Prostate gland (tissue), 2 donors: Measurements from ENCODE around the gene RASGRP1. TPM values are rescaled to one million over a fixed set of nuclear protein-coding genes. Genes with fewer than 3 reads are reported as not detected.

ENCODE experiments used
- DNase-seq: peaks from one replicate; pipeline ENCODE4 v3.0.0-alpha.2; 2019; ENCODE audit warnings: low spot score
- H3K27ac ChIP-seq, 2 donors: fragments of 200-600 bp; sonication (generic); 2 replicates each; pipeline ENCODE4 v1.5.1; 2017 to 2019
- H3K27me3 ChIP-seq: fragments of 200-600 bp; sonication (generic); replicated peaks from 2 replicates; pipeline ENCODE4 v1.5.1; 2019; ENCODE audit not compliant: insufficient read depth
- H3K36me3 ChIP-seq, 2 donors: fragments of 200-600 bp; sonication (generic); 1 replicate in 1 of 2; 2 replicates in 1 of 2; pipeline versions ENCODE4 v1.5.1 to v1.8.1; 2017 to 2019
- H3K4me1 ChIP-seq: fragments of 200-600 bp; sonication (generic); replicated peaks from 2 replicates; pipeline ENCODE4 v1.5.1; 2019
- H3K4me3 ChIP-seq, 2 donors: fragments of 200-600 bp; sonication (generic); 2 replicates each; pipeline ENCODE4 v1.5.1; 2017 to 2019
- H3K9me3 ChIP-seq: fragments of 200-600 bp; sonication (generic); 2 replicates; pipeline ENCODE4 v1.5.1; 2017
- CTCF ChIP-seq, 4 experiments: fragments of 200-600 bp in 2 of 4; fragments of 450-650 bp in 2 of 4; sonication (generic) in 2 of 4; IDR thresholded peaks; 1 replicate in 3 of 4; 2 replicates in 1 of 4; pipeline ENCODE4 v1.5.1; 2016 to 2019; ENCODE audit warnings: antibody characterized with exemption in 4 of 4, mild to moderate bottlenecking in 2 of 4, moderate library complexity in 2 of 4
- POLR2A ChIP-seq: fragments of 450-650 bp; IDR thresholded peaks from one replicate; pipeline ENCODE4 v1.6.1; 2016; ENCODE audit warnings: antibody characterized with exemption, mild to moderate bottlenecking
- POLR2AphosphoS5 ChIP-seq: sonication (generic); formaldehyde crosslinking; IDR thresholded peaks from one replicate; pipeline ENCODE4 v1.6.1; 2017; ENCODE audit warnings: antibody characterized with exemption
- WGBS: methylation state at CpG from one replicate; pipeline ENCODE4 v1.1.5; 2018; 5-methylcytosine and 5-hydroxymethylcytosine counted together
- intact Hi-C: fragments of 100-400 bp; cut with DNase I; formaldehyde crosslinking; loops from one replicate; pipeline ENCODE4 v1.14.2; 2022
- total RNA-seq, 2 donors: library from RNA; depleted of rRNA; stranded (reverse); fragments of >200 nt; gene quantifications; one replicate each; pipeline ENCODE4 v1.1.0, GENCODE V29; 2016

RASGRP1 gene
- total RNA-seq, 2 donors from 2014 or later, result 0.36 to 7.6 TPM

- intact Hi-C loops, result loop anchor here (10.0 kb wide), 1 partner anchor 216 kb away; no protein-coding TSS in a partner anchor
- TF ChIP-seq CTCF (IDR thresholded peaks at IDR 0.05) (no peak), POLR2AphosphoS5 (no peak), POLR2A (no peak)
- Histone ChIP-seq H3K27me3 (no peaks in the 10 kb centered on the region), H3K9me3 (no peaks in the 10 kb centered on the region), H3K27ac (no peak overlapping the region), H3K4me1 (no peaks in the 10 kb centered on the region), H3K4me3 (no peak overlapping the region), H3K36me3 (no peaks in the 10 kb centered on the region)
- DNase-seq, result no peak
Measured at GRCh38 chr15:38479266-38479665, 85.3 kb downstream of the RASGRP1 start.

- Histone ChIP-seq H3K4me1 (no peaks in the 10 kb centered on the region), H3K36me3 (no peaks in the 10 kb centered on the region), H3K4me3 (no peak overlapping the region), H3K9me3 (no peaks in the 10 kb centered on the region), H3K27me3 (no peaks in the 10 kb centered on the region), H3K27ac (no peak overlapping the region)
- WGBS, result 83% methylated on average over 4 of the region's 4 CpGs
- no peak for DNase-seq
- no peak for TF ChIP-seq POLR2AphosphoS5
- TF ChIP-seq CTCF (IDR thresholded peaks at IDR 0.05), result no peak
- no peak for TF ChIP-seq POLR2A
- intact Hi-C loops, result loop anchor here (10.0 kb wide), 1 partner anchor 217 kb away; no protein-coding TSS in a partner anchor
Measured at GRCh38 chr15:38477637-38478036, 87.0 kb downstream of the RASGRP1 start.

GRCh38 chr15:38476120-38476519 is 88.5 kb downstream of the RASGRP1 start:
- Histone ChIP-seq H3K4me3 (no peak overlapping the region), H3K27me3 (no peaks in the 10 kb centered on the region), H3K36me3 (no peaks in the 10 kb centered on the region), H3K4me1 (no peaks in the 10 kb centered on the region), H3K9me3 (no peaks in the 10 kb centered on the region), H3K27ac (no peak overlapping the region)
- 91% methylated on average over 1 of the region's 1 CpG for WGBS
- no peak for TF ChIP-seq CTCF (IDR thresholded peaks at IDR 0.05)
- TF ChIP-seq POLR2A, result no peak
- no peak for TF ChIP-seq POLR2AphosphoS5
- intact Hi-C loops, result loop anchor here (10.0 kb wide), 1 partner anchor 219 kb away; no protein-coding TSS in a partner anchor
- no peak for DNase-seq

GRCh38 chr15:38475361-38475760 is 89.3 kb downstream of the RASGRP1 start:
- Histone ChIP-seq H3K9me3 (no peaks in the 10 kb centered on the region), H3K4me1 (no peaks in the 10 kb centered on the region), H3K36me3 (no peaks in the 10 kb centered on the region), H3K4me3 (no peak overlapping the region), H3K27ac (no peak overlapping the region), H3K27me3 (no peaks in the 10 kb centered on the region)
- TF ChIP-seq CTCF (IDR thresholded peaks at IDR 0.05) (no peak), POLR2A (no peak), POLR2AphosphoS5 (no peak)
- 98% methylated on average over 2 of the region's 2 CpGs for WGBS
- no peak for DNase-seq
- intact Hi-C loops, result loop anchor here (10.0 kb wide), 1 partner anchor 219 kb away; no protein-coding TSS in a partner anchor

GRCh38 chr15:38474155-38474757 is 90.4 kb downstream of the RASGRP1 start:
- H3K27ac ChIP-seq, result no peak overlapping the region
- intact Hi-C loops, result loop anchor here (10.0 kb wide), 1 partner anchor 221 kb away; no protein-coding TSS in a partner anchor
- TF ChIP-seq POLR2A (no peak), CTCF (IDR thresholded peaks at IDR 0.05) (peak in 3 of 4 experiments; percentile 30 to 74 (median 59)), POLR2AphosphoS5 (peak; percentile 32)
- no peak overlapping the region for H3K4me3 ChIP-seq
- H3K27me3 ChIP-seq, result no peaks in the 10 kb centered on the region
- H3K9me3 ChIP-seq, result no peaks in the 10 kb centered on the region
- no peaks in the 10 kb centered on the region for H3K4me1 ChIP-seq
- H3K36me3 ChIP-seq, result no peaks in the 10 kb centered on the region
- 59% methylated on average over 4 of the region's 4 CpGs for WGBS
- peak; percentile 24 for DNase-seq
